ENCODE measurements around the gene MARCHF6. TPM values are rescaled to one million over a fixed set of nuclear protein-coding genes. Genes with fewer than 3 reads are reported as not detected.

The MARCHF6 gene
- total RNA-seq, 2 donors from 2014 or later: 76.5 to 116 TPM

DNA sequence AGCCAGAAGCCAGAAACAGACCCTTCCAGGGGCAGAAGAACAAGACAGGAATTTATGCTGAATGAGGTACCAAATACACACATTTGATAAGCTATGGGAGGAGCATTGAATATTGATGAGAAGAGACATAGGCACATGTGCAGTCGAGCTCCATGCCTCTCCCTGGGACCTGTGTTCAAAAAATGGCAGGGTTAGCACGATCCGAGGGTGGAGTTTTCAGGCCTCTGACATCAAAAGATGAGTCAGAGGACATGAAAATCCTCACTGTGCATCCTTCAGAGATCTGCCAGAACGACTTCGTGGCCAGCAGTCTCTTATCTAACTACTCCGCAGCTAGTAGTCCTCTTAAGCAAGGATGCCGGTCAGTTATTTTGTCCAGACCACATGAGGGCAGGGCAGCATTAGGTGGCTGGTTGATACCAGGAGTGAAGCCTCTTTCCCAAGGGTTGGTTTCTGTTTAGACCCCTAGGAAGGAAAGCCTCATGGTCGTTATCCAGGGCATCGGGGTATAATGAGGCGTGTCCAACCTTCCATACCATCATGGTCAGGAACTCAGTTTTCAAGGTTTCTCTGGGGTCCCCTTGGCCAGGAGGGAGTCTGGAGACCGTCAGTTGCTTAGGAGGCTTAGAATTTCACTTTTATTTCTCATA, 34.2 kb upstream of the MARCHF6 start:
- Histone ChIP-seq H3K4me3 (no peak overlapping the region), H3K4me1 (peaks cover 9% of the 10 kb centered on the region), H3K36me3 (replicated peaks in 1 of 2; ENCODE audit: insufficient read depth in 1 of 2, low read depth in 2 of 2) (no peaks in the 10 kb centered on the region), H3K27me3 (no peaks in the 10 kb centered on the region), H3K27ac (no peak overlapping the region), H3K9me3 (no peaks in the 10 kb centered on the region)
- ATAC-seq (peak; percentile 41), DNase-seq (peak in 1 of 4 donors; percentile 13)
- WGBS, 2 donors: 77 to 84% methylated on average over 11 of the region's 11 CpGs
- intact Hi-C loops (cut with DNase I): no loop called here
- TF ChIP-seq, protein P1, sequence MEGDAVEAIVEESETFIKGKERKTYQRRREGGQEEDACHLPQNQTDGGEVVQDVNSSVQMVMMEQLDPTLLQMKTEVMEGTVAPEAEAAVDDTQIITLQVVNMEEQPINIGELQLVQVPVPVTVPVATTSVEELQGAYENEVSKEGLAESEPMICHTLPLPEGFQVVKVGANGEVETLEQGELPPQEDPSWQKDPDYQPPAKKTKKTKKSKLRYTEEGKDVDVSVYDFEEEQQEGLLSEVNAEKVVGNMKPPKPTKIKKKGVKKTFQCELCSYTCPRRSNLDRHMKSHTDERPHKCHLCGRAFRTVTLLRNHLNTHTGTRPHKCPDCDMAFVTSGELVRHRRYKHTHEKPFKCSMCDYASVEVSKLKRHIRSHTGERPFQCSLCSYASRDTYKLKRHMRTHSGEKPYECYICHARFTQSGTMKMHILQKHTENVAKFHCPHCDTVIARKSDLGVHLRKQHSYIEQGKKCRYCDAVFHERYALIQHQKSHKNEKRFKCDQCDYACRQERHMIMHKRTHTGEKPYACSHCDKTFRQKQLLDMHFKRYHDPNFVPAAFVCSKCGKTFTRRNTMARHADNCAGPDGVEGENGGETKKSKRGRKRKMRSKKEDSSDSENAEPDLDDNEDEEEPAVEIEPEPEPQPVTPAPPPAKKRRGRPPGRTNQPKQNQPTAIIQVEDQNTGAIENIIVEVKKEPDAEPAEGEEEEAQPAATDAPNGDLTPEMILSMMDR (IDR thresholded peaks at IDR 0.05): no peak
- no peak for TF ChIP-seq POLR2A (IDR thresholded peaks at IDR 0.05)

DNA sequence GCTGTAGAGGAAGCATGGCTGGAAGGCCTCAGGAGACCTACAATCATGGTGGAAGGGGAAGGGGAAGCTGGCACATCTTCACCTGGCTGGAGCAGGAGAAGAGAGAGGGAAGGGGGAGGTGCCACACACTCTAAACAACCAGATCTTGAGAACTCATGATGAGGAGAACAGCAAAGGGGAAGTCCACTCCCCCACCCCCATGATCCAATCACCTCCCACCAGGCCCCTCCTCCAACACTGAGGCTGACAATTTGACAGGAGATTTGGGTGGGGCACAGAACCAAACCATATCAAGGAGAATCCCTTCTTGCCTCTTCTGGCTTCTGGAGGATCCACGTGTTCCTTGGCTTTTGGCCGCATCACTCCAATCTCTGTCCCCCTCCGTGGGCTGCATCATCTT, 32.7 kb upstream of the MARCHF6 start:
- H3K4me1 ChIP-seq: peaks cover 16% of the 10 kb centered on the region
- WGBS, 2 donors: 58 to 73% methylated on average over 3 of the region's 3 CpGs
- no peaks in the 10 kb centered on the region for H3K27me3 ChIP-seq
- no peaks in the 10 kb centered on the region for H3K36me3 ChIP-seq (replicated peaks in 1 of 2; ENCODE audit: insufficient read depth in 1 of 2, low read depth in 2 of 2)
- DNase-seq: no peak
- H3K9me3 ChIP-seq: no peaks in the 10 kb centered on the region
- no peak overlapping the region for H3K4me3 ChIP-seq
- intact Hi-C loops (cut with DNase I): no loop called here
- no peak overlapping the region for H3K27ac ChIP-seq
- TF ChIP-seq POLR2A (IDR thresholded peaks at IDR 0.05): no peak
- TF ChIP-seq, protein P1 (IDR thresholded peaks at IDR 0.05): no peak
- ATAC-seq: no peak

DNA sequence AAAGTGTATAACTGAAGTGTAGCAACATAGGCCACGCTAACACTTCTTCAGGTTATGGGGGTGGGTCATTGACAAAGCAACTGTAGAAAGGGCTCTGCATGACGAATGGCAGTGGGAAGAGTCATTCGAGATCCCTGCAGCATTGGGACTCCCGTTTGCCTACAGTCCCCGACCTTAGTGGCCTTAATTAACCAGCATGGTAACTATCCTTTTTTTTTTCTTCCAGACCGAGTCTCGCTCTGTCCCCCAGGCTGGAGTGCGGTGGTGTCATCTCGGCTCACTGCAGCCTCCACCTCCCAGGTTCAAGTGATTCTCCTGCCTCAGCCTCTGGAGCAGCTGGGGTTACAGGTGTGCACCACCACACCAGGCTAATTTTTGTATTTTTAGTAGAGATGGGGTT, 31.6 kb upstream of the MARCHF6 start:
- H3K27ac ChIP-seq: no peak overlapping the region
- no peak overlapping the region for H3K4me3 ChIP-seq
- no peak for TF ChIP-seq POLR2A (IDR thresholded peaks at IDR 0.05)
- TF ChIP-seq, protein P1 (IDR thresholded peaks at IDR 0.05): no peak
- DNase-seq (no peak), ATAC-seq (no peak)
- H3K9me3 ChIP-seq: no peaks in the 10 kb centered on the region
- peaks cover 16% of the 10 kb centered on the region for H3K4me1 ChIP-seq
- H3K36me3 ChIP-seq (replicated peaks in 1 of 2; ENCODE audit: insufficient read depth in 1 of 2, low read depth in 2 of 2): no peaks in the 10 kb centered on the region
- WGBS, 2 donors: 75 to 83% methylated on average over 9 of the region's 9 CpGs
- intact Hi-C loops (cut with DNase I): no loop called here
- H3K27me3 ChIP-seq: no peaks in the 10 kb centered on the region

DNA sequence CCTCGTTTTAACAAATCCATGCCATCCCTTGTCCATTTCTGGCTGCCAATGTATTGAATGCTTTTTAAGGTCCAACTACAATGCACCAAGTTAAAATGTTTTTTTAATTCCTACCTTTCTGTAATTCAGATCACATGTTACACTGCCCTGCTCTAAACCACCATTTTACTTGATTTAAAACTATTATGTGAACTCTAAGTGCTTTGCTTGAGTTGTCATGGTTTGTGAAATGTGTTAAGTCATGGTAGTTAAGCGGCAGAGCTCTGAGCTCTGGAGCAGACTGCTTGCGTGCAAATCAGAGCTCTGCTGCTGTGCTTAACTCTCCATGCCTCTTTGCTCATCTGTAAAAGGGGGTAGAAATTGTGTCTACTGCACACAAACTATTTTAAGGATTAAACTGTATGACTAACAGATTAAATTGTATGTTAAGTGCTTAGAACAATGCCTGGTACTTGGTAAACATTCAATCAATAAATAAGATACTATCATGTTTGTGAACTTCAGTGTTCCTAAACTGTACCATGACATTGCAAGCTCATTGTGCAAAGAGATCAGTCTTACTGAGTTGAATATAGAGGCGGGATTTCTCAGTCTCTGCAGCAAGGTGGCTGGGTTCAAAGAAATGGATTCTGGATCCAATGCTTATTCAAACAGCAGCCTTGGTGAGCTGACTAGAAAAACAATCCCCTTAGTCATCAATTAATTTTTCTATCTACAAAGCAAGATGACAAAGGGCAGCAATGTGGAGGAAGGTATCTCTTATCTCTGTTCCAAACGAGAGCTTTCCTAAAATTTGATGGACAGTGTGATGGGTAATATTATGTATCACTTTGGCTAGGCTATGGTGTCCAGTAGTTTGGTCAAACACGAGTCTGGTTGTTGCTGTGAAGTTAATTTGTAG, 29.7 kb upstream of the MARCHF6 start:
- Histone ChIP-seq H3K4me1 (peaks cover 16% of the 10 kb centered on the region), H3K4me3 (no peak overlapping the region), H3K27me3 (no peaks in the 10 kb centered on the region), H3K9me3 (no peaks in the 10 kb centered on the region), H3K36me3 (replicated peaks in 1 of 2; ENCODE audit: insufficient read depth in 1 of 2, low read depth in 2 of 2) (no peaks in the 10 kb centered on the region), H3K27ac (no peak overlapping the region)
- DNase-seq (no peak), ATAC-seq (peak; percentile 85)
- intact Hi-C loops (cut with DNase I): no loop called here
- TF ChIP-seq POLR2A (IDR thresholded peaks at IDR 0.05): no peak
- TF ChIP-seq, protein P1 (IDR thresholded peaks at IDR 0.05): no peak
- 47 to 57% methylated on average over 6 of the region's 6 CpGs for WGBS, 2 donors
